GM12878 (cell line): Measurements from ENCODE around the gene RAB36. TPM values are rescaled to one million over a fixed set of nuclear protein-coding genes. Genes with fewer than 3 reads are reported as not detected.

ENCODE experiments used
- ATAC-seq: fragments of 200-7000 bp; cut with Tn5 transposase; 3 replicates; pipeline ENCODE4 v1.9.1; 2020; ENCODE audit warnings: mild to moderate bottlenecking, moderate library complexity
- BruUV-seq: library from RNA; stranded (reverse); fragments of 400-500 nt; replicated peaks from 2 replicates; lab custom pipeline; 2021; lab: Mats Ljungman, UMichigan
- CTCF ChIA-PET: fragments of 300-600 bp; sonication (Branson Sonifier 250); formaldehyde crosslinking; extraction: SDS; loops from one replicate; lab custom pipeline; 2021; ENCODE audit warnings: inconsistent platforms; lab: Yijun Ruan, JAX
- POLR2A ChIA-PET: fragments of 350-600 bp; formaldehyde crosslinking; extraction: SDS; loops from one replicate; lab custom pipeline; 2021; ENCODE audit warnings: inconsistent platforms; lab: Charles Lee
- RAD21 ChIA-PET: fragments of 300-600 bp; sonication (Branson Sonifier 250); formaldehyde crosslinking; loops from one replicate; lab custom pipeline; 2023; ENCODE audit warnings: antibody characterized with exemption; ENCODE audit not compliant: unreplicated experiment; lab: Charles Lee
- SMC1A ChIA-PET: fragments of 300-600 bp; sonication (Branson Sonifier 250); formaldehyde crosslinking; loops from one replicate; lab custom pipeline; 2023; ENCODE audit not compliant: unreplicated experiment, uncharacterized antibody; lab: Charles Lee
- DNase-seq: peaks from one replicate; pipeline ENCODE4 v3.0.0-alpha.2; 2011; ENCODE audit warnings: low read depth, low spot score
- FAIRE-seq: peaks from 3 replicates; lab custom pipeline; 2011; peaks lifted over from hg19 to GRCh38; lab: Jason Lieb, UNC
- H2AFZ ChIP-seq: 2 replicates; pipeline ENCODE4 v1.6.0; 2011; ENCODE audit warnings: low read depth, low read length, control low read depth; ENCODE audit not compliant: control insufficient read depth
- H3K27ac ChIP-seq: 2 replicates; pipeline ENCODE4 v1.5.1; 2011; ENCODE audit warnings: control low read depth; ENCODE audit not compliant: control insufficient read depth, insufficient read depth
- H3K27me3 ChIP-seq, 2 experiments: replicated peaks in 1 of 2; 2 replicates each; pipeline versions ENCODE4 v1.6.0 to v1.6.1; 2011; ENCODE audit warnings: low read length in 1 of 2; ENCODE audit not compliant: control insufficient read depth in 2 of 2, insufficient read depth in 2 of 2
- H3K36me3 ChIP-seq, 2 experiments: 2 replicates each; pipeline ENCODE4 v1.5.1; 2011; ENCODE audit warnings: low read length in 1 of 2; ENCODE audit not compliant: control insufficient read depth in 2 of 2, insufficient read depth in 2 of 2
- H3K4me1 ChIP-seq: 2 replicates; pipeline ENCODE4 v1.6.1; 2011; ENCODE audit warnings: mild to moderate bottlenecking, low read length, moderate library complexity, mixed read lengths; ENCODE audit not compliant: control insufficient read depth, insufficient read depth
- H3K4me2 ChIP-seq: 2 replicates; pipeline ENCODE4 v1.6.0; 2011; ENCODE audit warnings: control low read depth; ENCODE audit not compliant: control insufficient read depth, insufficient read depth
- H3K4me3 ChIP-seq: fragments of 200-600 bp; sonication (generic); 2 replicates; pipeline ENCODE4 v1.5.1; 2016
- H3K79me2 ChIP-seq: 2 replicates; pipeline ENCODE4 v1.6.0; 2011; ENCODE audit warnings: low read length; ENCODE audit not compliant: control insufficient read depth, insufficient read depth
- H3K9ac ChIP-seq: 2 replicates; pipeline ENCODE4 v1.8.0; 2011; ENCODE audit warnings: low read length, control low read depth, mixed read lengths; ENCODE audit not compliant: control insufficient read depth, insufficient read depth
- H3K9me3 ChIP-seq: replicated peaks from 3 replicates; pipeline ENCODE4 v1.5.1; 2011; ENCODE audit warnings: mild to moderate bottlenecking, low read length; ENCODE audit not compliant: control insufficient read depth, insufficient read depth
- H4K20me1 ChIP-seq: 2 replicates; pipeline ENCODE4 v1.6.0; 2011; ENCODE audit not compliant: control insufficient read depth, insufficient read depth
- BACH1 ChIP-seq: fragments of 450-650 bp; IDR thresholded peaks from 2 replicates; pipeline ENCODE4 v1.6.1; 2017; ENCODE audit warnings: mild to moderate bottlenecking, borderline replicate concordance
- IKZF2 ChIP-seq, 2 experiments: fragments of 450-650 bp; IDR thresholded peaks; 2 replicates each; pipeline ENCODE4 v1.6.1; 2017; ENCODE audit warnings: mild to moderate bottlenecking in 2 of 2, moderate library complexity in 2 of 2
- MEF2A ChIP-seq: IDR thresholded peaks from 2 replicates; pipeline ENCODE4 v1.6.1; 2011; ENCODE audit warnings: low read depth, mild to moderate bottlenecking, low read length, moderate library complexity; ENCODE audit not compliant: insufficient read depth
- MTA2 ChIP-seq: fragments of 450-650 bp; IDR thresholded peaks from 2 replicates; pipeline ENCODE4 v1.6.1; 2016; ENCODE audit warnings: low read depth, mild to moderate bottlenecking, moderate library complexity
- NBN ChIP-seq: fragments of 450-650 bp; IDR thresholded peaks from 2 replicates; pipeline ENCODE4 v1.6.1; 2016
- PAX8 ChIP-seq: fragments of 450-650 bp; IDR thresholded peaks from 2 replicates; pipeline ENCODE4 v1.6.1; 2017; ENCODE audit warnings: mild to moderate bottlenecking, moderate library complexity
- RAD21 ChIP-seq: IDR thresholded peaks from 2 replicates; pipeline ENCODE4 v1.6.1; 2011; ENCODE audit warnings: mild to moderate bottlenecking, low read depth, low read length, moderate library complexity; ENCODE audit not compliant: insufficient read depth
- RAD51 ChIP-seq: fragments of 450-650 bp; IDR thresholded peaks from 2 replicates; pipeline ENCODE4 v1.6.1; 2016; ENCODE audit warnings: moderate library complexity, mild to moderate bottlenecking, inconsistent platforms
- SMARCA5 ChIP-seq: fragments of 450-650 bp; IDR thresholded peaks from 2 replicates; pipeline ENCODE4 v1.6.1; 2017; ENCODE audit warnings: mild to moderate bottlenecking
- SUZ12 ChIP-seq: fragments of 200-600 bp; sonication (generic); IDR thresholded peaks from one replicate; pipeline ENCODE4 v1.6.1; 2018; ENCODE audit warnings: antibody characterized with exemption, mild to moderate bottlenecking; ENCODE audit not compliant: unreplicated experiment
- WGBS: methylation state at CpG from one replicate; pipeline ENCODE4 v1.1.6; 2016; ENCODE audit warnings: low lambda C conversion rate; ENCODE audit not compliant: insufficient replicate concordance, insufficient coverage; ENCODE audit errors: missing lambda C conversion rate; 5-methylcytosine and 5-hydroxymethylcytosine counted together
- in situ Hi-C: fragments of 300-500 bp; cut with MboI; formaldehyde crosslinking; loops from 9 replicates; pipeline ENCODE4 v1.14.3; 2018; ENCODE audit warnings: mixed read lengths
- intact Hi-C: fragments of 100-400 bp; cut with micrococcal nuclease; formaldehyde crosslinking; loops from one replicate; pipeline ENCODE4 v1.14.2; 2022; ENCODE audit not compliant: unreplicated experiment
- polyA plus RNA-seq, 11 experiments: library from polyadenylated mRNA; depleted of rRNA in 4 of 11; unstranded in 6 of 11; stranded (reverse) in 5 of 11; fragments of >200 nt; fragmentation: Nextera tagmentation in 4 of 11; fragmentation: Illumina TruSeq in 1 of 11; extraction: Ambion mirVana in 4 of 11; extraction: Trizol in 1 of 11; gene quantifications; 1 replicate in 1 of 11; 2 replicates in 10 of 11; pipeline versions ENCODE4 v1.2.1 to v1.2.3, GENCODE V29; 2011 to 2016; ENCODE audit warnings: inconsistent platforms in 2 of 11, missing spikeins in 2 of 11, low read depth in 1 of 11
- total RNA-seq, 4 experiments: library from RNA; depleted of rRNA in 3 of 4; stranded (reverse); fragments of >200 nt in 3 of 4; fragmentation: Illumina TruSeq in 1 of 4; extraction: Trizol in 1 of 4; gene quantifications; 2 replicates each; pipeline versions ENCODE4 v1.2.1 to v1.2.3, GENCODE V29; 2013 to 2021
- TF ChIP-seq, protein P1 (sequence below): IDR thresholded peaks from 2 replicates; pipeline ENCODE4 v1.6.1; 2012; ENCODE audit warnings: mild to moderate bottlenecking, low read depth, low read length
- TF ChIP-seq, protein P2 (sequence below): fragments of 450-650 bp; IDR thresholded peaks from 2 replicates; pipeline ENCODE4 v1.6.1; 2018; ENCODE audit warnings: mild to moderate bottlenecking, low read depth, moderate library complexity; ENCODE audit not compliant: partially characterized antibody
- TF ChIP-seq, protein P3 (sequence below): IDR thresholded peaks from 2 replicates; pipeline ENCODE4 v1.6.1; 2011; ENCODE audit warnings: mild to moderate bottlenecking, low read depth, low read length, moderate library complexity; ENCODE audit not compliant: insufficient replicate concordance

RAB36 gene
- total and polyA plus RNA-seq, 10 of the 15 experiments (the other 5 are each of a cell fraction or from before 2014, with no cell fraction given): 0.31 to 2.7 (median 1.1) TPM

DNA sequence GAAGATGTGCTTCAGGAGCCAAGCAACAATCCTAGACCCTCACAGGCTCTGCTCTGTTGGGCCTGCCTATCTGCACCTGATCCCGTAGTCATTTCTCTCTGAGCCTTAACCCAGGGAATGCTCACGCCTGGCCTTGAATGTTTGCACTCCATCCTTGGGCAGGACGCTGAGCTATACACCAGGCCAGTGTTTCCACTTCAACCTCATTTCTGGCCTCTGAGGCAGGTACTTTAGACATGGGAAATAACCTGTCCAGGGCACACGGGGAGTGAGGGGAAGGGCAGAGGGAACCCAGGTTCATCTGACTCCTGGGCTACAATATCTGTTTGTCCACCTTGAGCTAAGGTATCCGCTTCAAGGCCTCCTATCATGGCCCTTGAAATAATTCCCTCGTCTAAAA is 13.3 kb upstream of the RAB36 start:
- in situ Hi-C loops (loop anchor here (10.0 kb wide), 1 partner anchor 777 kb away; no protein-coding TSS in a partner anchor), intact Hi-C loops (no loop called here)
- no peak overlapping the region for H2AFZ ChIP-seq
- no peak overlapping the region for H3K4me2 ChIP-seq
- no peaks in the 10 kb centered on the region for H3K36me3 ChIP-seq
- no peak for TF ChIP-seq IKZF2 (IDR thresholded peaks at IDR 0.05)
- no peak for TF ChIP-seq MEF2A
- TF ChIP-seq MTA2: no peak
- no peak for TF ChIP-seq RAD21
- no peak for TF ChIP-seq SMARCA5
- TF ChIP-seq RAD51: no peak
- no peak for TF ChIP-seq NBN
- no peak for TF ChIP-seq BACH1
- TF ChIP-seq, protein P1, sequence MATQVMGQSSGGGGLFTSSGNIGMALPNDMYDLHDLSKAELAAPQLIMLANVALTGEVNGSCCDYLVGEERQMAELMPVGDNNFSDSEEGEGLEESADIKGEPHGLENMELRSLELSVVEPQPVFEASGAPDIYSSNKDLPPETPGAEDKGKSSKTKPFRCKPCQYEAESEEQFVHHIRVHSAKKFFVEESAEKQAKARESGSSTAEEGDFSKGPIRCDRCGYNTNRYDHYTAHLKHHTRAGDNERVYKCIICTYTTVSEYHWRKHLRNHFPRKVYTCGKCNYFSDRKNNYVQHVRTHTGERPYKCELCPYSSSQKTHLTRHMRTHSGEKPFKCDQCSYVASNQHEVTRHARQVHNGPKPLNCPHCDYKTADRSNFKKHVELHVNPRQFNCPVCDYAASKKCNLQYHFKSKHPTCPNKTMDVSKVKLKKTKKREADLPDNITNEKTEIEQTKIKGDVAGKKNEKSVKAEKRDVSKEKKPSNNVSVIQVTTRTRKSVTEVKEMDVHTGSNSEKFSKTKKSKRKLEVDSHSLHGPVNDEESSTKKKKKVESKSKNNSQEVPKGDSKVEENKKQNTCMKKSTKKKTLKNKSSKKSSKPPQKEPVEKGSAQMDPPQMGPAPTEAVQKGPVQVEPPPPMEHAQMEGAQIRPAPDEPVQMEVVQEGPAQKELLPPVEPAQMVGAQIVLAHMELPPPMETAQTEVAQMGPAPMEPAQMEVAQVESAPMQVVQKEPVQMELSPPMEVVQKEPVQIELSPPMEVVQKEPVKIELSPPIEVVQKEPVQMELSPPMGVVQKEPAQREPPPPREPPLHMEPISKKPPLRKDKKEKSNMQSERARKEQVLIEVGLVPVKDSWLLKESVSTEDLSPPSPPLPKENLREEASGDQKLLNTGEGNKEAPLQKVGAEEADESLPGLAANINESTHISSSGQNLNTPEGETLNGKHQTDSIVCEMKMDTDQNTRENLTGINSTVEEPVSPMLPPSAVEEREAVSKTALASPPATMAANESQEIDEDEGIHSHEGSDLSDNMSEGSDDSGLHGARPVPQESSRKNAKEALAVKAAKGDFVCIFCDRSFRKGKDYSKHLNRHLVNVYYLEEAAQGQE: no peak
- TF ChIP-seq SUZ12: no peak
- no peak for TF ChIP-seq PAX8
- TF ChIP-seq, protein P2, sequence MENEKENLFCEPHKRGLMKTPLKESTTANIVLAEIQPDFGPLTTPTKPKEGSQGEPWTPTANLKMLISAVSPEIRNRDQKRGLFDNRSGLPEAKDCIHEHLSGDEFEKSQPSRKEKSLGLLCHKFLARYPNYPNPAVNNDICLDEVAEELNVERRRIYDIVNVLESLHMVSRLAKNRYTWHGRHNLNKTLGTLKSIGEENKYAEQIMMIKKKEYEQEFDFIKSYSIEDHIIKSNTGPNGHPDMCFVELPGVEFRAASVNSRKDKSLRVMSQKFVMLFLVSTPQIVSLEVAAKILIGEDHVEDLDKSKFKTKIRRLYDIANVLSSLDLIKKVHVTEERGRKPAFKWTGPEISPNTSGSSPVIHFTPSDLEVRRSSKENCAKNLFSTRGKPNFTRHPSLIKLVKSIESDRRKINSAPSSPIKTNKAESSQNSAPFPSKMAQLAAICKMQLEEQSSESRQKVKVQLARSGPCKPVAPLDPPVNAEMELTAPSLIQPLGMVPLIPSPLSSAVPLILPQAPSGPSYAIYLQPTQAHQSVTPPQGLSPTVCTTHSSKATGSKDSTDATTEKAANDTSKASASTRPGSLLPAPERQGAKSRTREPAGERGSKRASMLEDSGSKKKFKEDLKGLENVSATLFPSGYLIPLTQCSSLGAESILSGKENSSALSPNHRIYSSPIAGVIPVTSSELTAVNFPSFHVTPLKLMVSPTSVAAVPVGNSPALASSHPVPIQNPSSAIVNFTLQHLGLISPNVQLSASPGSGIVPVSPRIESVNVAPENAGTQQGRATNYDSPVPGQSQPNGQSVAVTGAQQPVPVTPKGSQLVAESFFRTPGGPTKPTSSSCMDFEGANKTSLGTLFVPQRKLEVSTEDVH: no peak
- TF ChIP-seq, protein P3, sequence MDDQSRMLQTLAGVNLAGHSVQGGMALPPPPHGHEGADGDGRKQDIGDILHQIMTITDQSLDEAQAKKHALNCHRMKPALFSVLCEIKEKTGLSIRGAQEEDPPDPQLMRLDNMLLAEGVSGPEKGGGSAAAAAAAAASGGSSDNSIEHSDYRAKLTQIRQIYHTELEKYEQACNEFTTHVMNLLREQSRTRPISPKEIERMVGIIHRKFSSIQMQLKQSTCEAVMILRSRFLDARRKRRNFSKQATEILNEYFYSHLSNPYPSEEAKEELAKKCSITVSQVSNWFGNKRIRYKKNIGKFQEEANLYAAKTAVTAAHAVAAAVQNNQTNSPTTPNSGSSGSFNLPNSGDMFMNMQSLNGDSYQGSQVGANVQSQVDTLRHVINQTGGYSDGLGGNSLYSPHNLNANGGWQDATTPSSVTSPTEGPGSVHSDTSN: no peak
- CTCF ChIA-PET: interaction anchor here (0.8 to 11.1 kb wide), 7 partner anchors 8 to 254 kb away, joined by 3 to 539 read pairs (median 3); no protein-coding TSS in a partner anchor
- no peak overlapping the region for H3K4me3 ChIP-seq
- H3K9ac ChIP-seq: no peak overlapping the region
- RAD21 ChIA-PET: interaction anchor here (1.0 to 5.8 kb wide), 3 partner anchors 174 to 322 kb away, joined by 3 to 84 read pairs (median 4); no protein-coding TSS in a partner anchor
- no TSS peak for BruUV-seq
- POLR2A ChIA-PET: interaction anchor here (1.1 to 2.4 kb wide), 2 partner anchors 13 to 172 kb away, joined by 3 to 6 read pairs; no protein-coding TSS in a partner anchor
- DNase-seq (no peak), FAIRE-seq (no peak), ATAC-seq (no peak)
- no peak overlapping the region for H3K27ac ChIP-seq
- SMC1A ChIA-PET: interaction anchor here (0.7 to 8.6 kb wide), 8 partner anchors 10 to 254 kb away, joined by 3 to 277 read pairs (median 4); no protein-coding TSS in a partner anchor
- peaks cover 13% of the 10 kb centered on the region for H3K4me1 ChIP-seq
- WGBS: 60% methylated on average over 6 of the region's 6 CpGs
- no peaks in the 10 kb centered on the region for H3K27me3 ChIP-seq
- no peaks in the 10 kb centered on the region for H4K20me1 ChIP-seq
- H3K9me3 ChIP-seq: no peaks in the 10 kb centered on the region
- H3K79me2 ChIP-seq: no peaks in the 10 kb centered on the region
